DND-41 (cell line): ENCODE data around the gene ID3.
"Not testable (repeated sequence)": the region's sequence is repeated elsewhere in the genome, so short reads cannot be mapped to it uniquely, and the experiment has no call there.

Experiments
- EZH2 ChIP-seq: IDR thresholded peaks from 3 replicates; pipeline ENCODE4 v1.6.1; 2012; ENCODE audit warnings: borderline replicate concordance, low read depth, mild to moderate bottlenecking, moderate library complexity, low read length, inconsistent platforms; ENCODE audit not compliant: severe bottlenecking
- TF ChIP-seq, protein P1 (sequence below): IDR thresholded peaks from 2 replicates; pipeline ENCODE4 v1.5.1; 2012; ENCODE audit warnings: borderline replicate concordance, low read length, moderate library complexity, mild to moderate bottlenecking; ENCODE audit not compliant: poor library complexity, severe bottlenecking; ENCODE audit errors: extremely low read depth

DNA sequence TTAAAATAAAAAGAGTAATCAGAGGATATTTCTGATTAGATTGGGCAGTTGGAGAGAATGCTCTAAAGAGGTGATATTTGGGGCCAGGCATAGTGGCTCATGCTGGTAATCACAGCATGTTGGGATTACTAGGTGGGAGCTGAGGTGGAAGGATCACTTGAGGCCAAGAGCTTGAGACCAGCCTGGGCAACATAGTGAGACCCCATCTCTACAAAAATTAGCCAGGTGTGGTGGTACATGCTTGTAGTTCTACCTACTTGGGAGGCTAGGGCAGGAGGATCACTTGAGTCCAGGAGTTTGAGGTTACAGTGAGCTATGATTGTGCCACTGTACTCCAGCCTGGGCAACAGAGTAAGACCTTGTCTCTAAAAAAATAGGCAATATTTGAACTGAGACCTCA, 24.4 kb upstream of the ID3 start:
- TF ChIP-seq, protein P1, sequence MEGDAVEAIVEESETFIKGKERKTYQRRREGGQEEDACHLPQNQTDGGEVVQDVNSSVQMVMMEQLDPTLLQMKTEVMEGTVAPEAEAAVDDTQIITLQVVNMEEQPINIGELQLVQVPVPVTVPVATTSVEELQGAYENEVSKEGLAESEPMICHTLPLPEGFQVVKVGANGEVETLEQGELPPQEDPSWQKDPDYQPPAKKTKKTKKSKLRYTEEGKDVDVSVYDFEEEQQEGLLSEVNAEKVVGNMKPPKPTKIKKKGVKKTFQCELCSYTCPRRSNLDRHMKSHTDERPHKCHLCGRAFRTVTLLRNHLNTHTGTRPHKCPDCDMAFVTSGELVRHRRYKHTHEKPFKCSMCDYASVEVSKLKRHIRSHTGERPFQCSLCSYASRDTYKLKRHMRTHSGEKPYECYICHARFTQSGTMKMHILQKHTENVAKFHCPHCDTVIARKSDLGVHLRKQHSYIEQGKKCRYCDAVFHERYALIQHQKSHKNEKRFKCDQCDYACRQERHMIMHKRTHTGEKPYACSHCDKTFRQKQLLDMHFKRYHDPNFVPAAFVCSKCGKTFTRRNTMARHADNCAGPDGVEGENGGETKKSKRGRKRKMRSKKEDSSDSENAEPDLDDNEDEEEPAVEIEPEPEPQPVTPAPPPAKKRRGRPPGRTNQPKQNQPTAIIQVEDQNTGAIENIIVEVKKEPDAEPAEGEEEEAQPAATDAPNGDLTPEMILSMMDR = not testable (repeated sequence)
- TF ChIP-seq EZH2 = not testable (repeated sequence)
